Kidney epithelial cell (primary cell): ENCODE data around the gene PHACTR2. TPM values are rescaled to one million over a fixed set of nuclear protein-coding genes. Genes with fewer than 3 reads are reported as not detected.

Experiments used
- DNase-seq: peaks from one replicate; pipeline ENCODE4 v3.0.0-alpha.2; 2010; ENCODE audit warnings: low read depth
- H3K27me3 ChIP-seq: 2 replicates; pipeline ENCODE4 v1.6.0; 2011; ENCODE audit warnings: low read length; ENCODE audit not compliant: control insufficient read depth, insufficient read depth
- H3K36me3 ChIP-seq: 2 replicates; pipeline ENCODE4 v1.5.1; 2011; ENCODE audit warnings: low read length; ENCODE audit not compliant: control insufficient read depth, insufficient read depth
- H3K4me3 ChIP-seq: 2 replicates; pipeline ENCODE4 v1.5.1; 2011; ENCODE audit warnings: low read depth, mild to moderate bottlenecking, control low read depth, low read length
- CTCF ChIP-seq: IDR thresholded peaks from 2 replicates; pipeline ENCODE4 v1.5.1; 2011; ENCODE audit warnings: mild to moderate bottlenecking, moderate library complexity, low read length, control low read depth, inconsistent platforms; ENCODE audit not compliant: insufficient read depth, poor library complexity, severe bottlenecking
- total RNA-seq: library from RNA; depleted of rRNA; stranded (reverse); fragments of >200 nt; gene quantifications from 2 replicates; pipeline ENCODE4 v1.2.3, GENCODE V29; 2015

Gene PHACTR2
- total RNA-seq, 1 donor from 2014 or later, result 19.6 TPM

DNA sequence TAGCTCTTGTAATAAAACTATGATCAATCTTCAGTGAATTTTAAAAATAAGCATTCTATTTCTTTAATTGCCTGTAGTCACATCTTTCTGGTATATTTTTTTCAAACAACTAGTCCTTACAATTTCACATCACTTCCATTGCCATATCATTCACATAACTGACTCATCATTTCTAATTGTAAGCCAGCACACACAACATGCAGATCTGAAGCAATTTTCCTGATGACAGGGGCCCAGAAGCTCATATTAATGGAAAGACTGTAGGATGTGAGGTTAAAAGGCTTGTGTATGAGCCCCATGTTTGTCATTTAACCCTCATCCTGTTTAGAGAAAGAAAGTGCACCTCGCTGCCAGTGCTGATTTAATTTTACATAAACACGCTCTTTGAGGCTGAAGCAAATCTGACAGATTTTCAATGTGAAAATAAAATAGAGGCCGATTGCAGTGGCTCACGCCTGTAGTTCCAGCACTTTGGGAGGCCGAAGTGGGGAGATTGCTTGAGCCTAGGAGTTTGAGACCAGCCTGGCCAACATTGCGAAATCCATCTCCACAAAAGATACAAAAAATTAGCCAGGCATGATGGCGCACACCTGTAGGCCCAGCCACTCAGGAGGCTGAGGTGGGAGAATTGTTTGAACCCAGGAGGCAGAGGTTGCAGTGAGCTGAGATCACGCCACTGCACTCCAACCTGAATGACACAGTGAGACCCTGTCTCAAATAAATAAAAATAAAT is 125.2 kb downstream of the PHACTR2 start:
- Histone ChIP-seq H3K36me3 (no peaks in the 10 kb centered on the region), H3K27me3 (no peaks in the 10 kb centered on the region), H3K4me3 (no peak overlapping the region)
- DNase-seq, result no peak
- TF ChIP-seq CTCF, result no peak

DNA sequence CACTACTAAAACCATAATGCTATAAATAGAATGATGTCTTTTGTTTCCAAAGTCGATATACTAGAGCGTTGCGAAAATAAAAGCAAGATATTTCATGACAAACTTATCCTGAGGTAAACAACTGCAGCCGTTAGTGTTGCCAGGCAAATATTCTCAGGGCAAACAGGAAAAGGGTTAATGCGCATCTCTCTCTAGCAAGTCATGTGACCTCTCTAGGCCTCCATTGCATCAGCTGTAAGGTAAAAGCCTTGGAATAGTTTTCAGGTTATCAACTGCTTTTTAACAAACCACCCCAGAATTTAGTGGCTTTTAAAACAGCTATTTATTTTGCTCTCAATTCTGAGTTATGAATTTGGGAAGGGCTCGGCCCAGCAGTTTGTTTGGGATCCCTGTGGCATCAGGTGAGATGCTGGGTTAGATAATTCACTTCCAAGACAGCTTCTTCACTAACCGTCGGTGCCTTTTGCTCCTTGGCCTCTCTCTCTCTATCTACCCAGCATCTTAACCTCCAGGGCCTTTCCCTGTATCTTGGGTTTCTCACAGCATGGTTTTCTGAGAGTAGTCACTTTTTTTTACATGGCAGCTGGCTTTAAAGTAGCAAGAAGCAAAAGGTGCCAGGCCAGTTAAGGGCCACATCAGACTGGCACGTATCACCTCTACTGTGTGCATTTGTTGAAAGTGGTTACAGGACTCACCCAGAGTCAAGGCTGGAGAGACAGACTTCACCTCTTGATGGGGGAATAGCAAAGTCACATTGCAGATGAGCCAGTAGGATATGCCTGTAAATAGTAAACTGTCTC is 126.2 kb downstream of the PHACTR2 start:
- no peak for TF ChIP-seq CTCF
- Histone ChIP-seq H3K27me3 (no peaks in the 10 kb centered on the region), H3K4me3 (no peak overlapping the region), H3K36me3 (no peaks in the 10 kb centered on the region)
- DNase-seq, result no peak

- TF ChIP-seq CTCF, result no peak
- no peak for DNase-seq
- Histone ChIP-seq H3K4me3 (no peak overlapping the region), H3K36me3 (no peaks in the 10 kb centered on the region), H3K27me3 (no peaks in the 10 kb centered on the region)
Observed at GRCh38 chr6:143804835-143805239, 127.1 kb downstream of the PHACTR2 start.

- DNase-seq, result peak; percentile 29
- TF ChIP-seq CTCF, result no peak
Observed at GRCh38 chr6:143806282-143807102, 128.7 kb downstream of the PHACTR2 start.

GRCh38 chr6:143807103-143807772 is 129.5 kb downstream of the PHACTR2 start:
- Histone ChIP-seq H3K27me3 (no peaks in the 10 kb centered on the region), H3K36me3 (no peaks in the 10 kb centered on the region), H3K4me3 (no peak overlapping the region)
- DNase-seq, result no peak
- no peak for TF ChIP-seq CTCF

More at GRCh38 chr6:143806282-143807102, 128.7 kb downstream of the PHACTR2 start:
- H3K27me3 ChIP-seq, result no peaks in the 10 kb centered on the region
- no peaks in the 10 kb centered on the region for H3K36me3 ChIP-seq
- H3K4me3 ChIP-seq, result no peak overlapping the region
